ENCODE measurements around the gene NLN.

- TF ChIP-seq POLR2A (IDR thresholded peaks at IDR 0.05), result no peak
- TF ChIP-seq POLR2AphosphoS5 (IDR thresholded peaks at IDR 0.05), result peak in 1 of 2 donors; percentile 19
- no peak for TF ChIP-seq CTCF (IDR thresholded peaks at IDR 0.05)
- peak in 1 of 4 donors; percentile 49 for TF ChIP-seq EP300 (IDR thresholded peaks at IDR 0.05)
Measured at GRCh38 chr5:65861830-65862241, 139.8 kb downstream of the NLN start.
